GM21717 (cell line): ENCODE results near the gene CRNN.

ENCODE experiments used
- ATAC-seq: cut with Tn5 transposase; IDR thresholded peaks from one replicate; pipeline ENCODE4 v1.9.1; 2021; ENCODE audit warnings: mild to moderate bottlenecking, moderate library complexity; ENCODE audit not compliant: unreplicated experiment

CRNN gene

GRCh38 chr1:152413909-152414308 lies at the start of gene CRNN:
Gene CRNN (minus strand): TSS chr1:152414263. CDS start chr1:152412233, 2,030 bp downstream.
- ATAC-seq, result no peak

- no peak for ATAC-seq
These were observed 48.6 kb upstream of the CRNN start for GRCh38 chr1:152462636-152463035.

- ATAC-seq, result no peak
These were observed 47.5 kb upstream of the CRNN start for GRCh38 chr1:152461544-152461943.

- ATAC-seq, result no peak
These were observed 46.5 kb upstream of the CRNN start for GRCh38 chr1:152460529-152460899.

GRCh38 chr1:152459596-152460528 lies 45.8 kb upstream of the CRNN start:
- peak; percentile 97 for ATAC-seq

GRCh38 chr1:152458384-152459185 lies 44.5 kb upstream of the CRNN start:
- no peak for ATAC-seq

- ATAC-seq, result no peak
These were observed 43.5 kb upstream of the CRNN start for GRCh38 chr1:152457561-152457960.

GRCh38 chr1:152457071-152457470 lies 43.0 kb upstream of the CRNN start:
- ATAC-seq, result no peak

- no peak for ATAC-seq
These were observed 37.2 kb upstream of the CRNN start for GRCh38 chr1:152451254-152451653.

- no peak for ATAC-seq
These were observed 35.6 kb upstream of the CRNN start for GRCh38 chr1:152449661-152450060.

GRCh38 chr1:152448496-152448895 lies 34.4 kb upstream of the CRNN start:
- no peak for ATAC-seq

- ATAC-seq, result no peak
These were observed 34.0 kb upstream of the CRNN start for GRCh38 chr1:152448095-152448494.

- ATAC-seq, result no peak
These were observed 33.4 kb upstream of the CRNN start for GRCh38 chr1:152447484-152447883.

- no peak for ATAC-seq
These were observed 30.0 kb upstream of the CRNN start for GRCh38 chr1:152444045-152444444.

GRCh38 chr1:152442765-152443164 lies 28.7 kb upstream of the CRNN start:
- ATAC-seq, result no peak

GRCh38 chr1:152442301-152442700 lies 28.2 kb upstream of the CRNN start:
- ATAC-seq, result no peak

- no peak for ATAC-seq
These were observed 27.7 kb upstream of the CRNN start for GRCh38 chr1:152441756-152442155.

GRCh38 chr1:152440635-152441471 lies 26.8 kb upstream of the CRNN start:
- peak; percentile 93 for ATAC-seq

- ATAC-seq, result no peak
These were observed 22.8 kb upstream of the CRNN start for GRCh38 chr1:152436593-152437496.

- ATAC-seq, result no peak
These were observed 13.4 kb upstream of the CRNN start for GRCh38 chr1:152427458-152427857.
